GM13976 (cell line): ENCODE data around the gene PHF14.
"Not testable (repeated sequence)": the region's sequence is repeated elsewhere in the genome, so short reads cannot be mapped to it uniquely, and the experiment has no call there.

Source experiments
- DNase-seq: peaks from one replicate; pipeline ENCODE4 v3.0.0; 2012; ENCODE audit warnings: low spot score
- CTCF ChIP-seq: IDR thresholded peaks from 2 replicates; pipeline ENCODE4 v1.5.1; 2012; ENCODE audit warnings: borderline replicate concordance, mild to moderate bottlenecking; ENCODE audit not compliant: insufficient read depth; ENCODE audit errors: extremely low read depth, missing control alignments, control extremely low read depth
- in situ Hi-C: fragments of 300-500 bp; cut with MboI; formaldehyde crosslinking; loops from one replicate; pipeline ENCODE4 v1.12.0; 2022; ENCODE audit warnings: low sequenced_read_pairs, mixed read lengths, inconsistent platforms; ENCODE audit not compliant: unreplicated experiment

Gene PHF14

GRCh38 chr7:10956528-10956927, 17.1 kb upstream of the PHF14 start:
- in situ Hi-C loops: no loop called here
- TF ChIP-seq CTCF: no peak
- no peak for DNase-seq

GRCh38 chr7:10960242-10960641, 13.4 kb upstream of the PHF14 start:
- DNase-seq, in situ Hi-C loops: not testable (repeated sequence)

- in situ Hi-C loops, DNase-seq: not testable (repeated sequence)
Measured at GRCh38 chr7:10965016-10965415, 8.7 kb upstream of the PHF14 start.

GRCh38 chr7:10972174-10972573, 1.5 kb upstream of the PHF14 start:
- no peak for DNase-seq
- in situ Hi-C loops: no loop called here
- TF ChIP-seq CTCF: no peak

GRCh38 chr7:10973942-10974911, 555 bp downstream of the PHF14 start:
- TF ChIP-seq CTCF: no peak
- DNase-seq: peak; percentile 47
- in situ Hi-C loops: no loop called here

GRCh38 chr7:10977113-10977512, 3.4 kb downstream of the PHF14 start:
- no peak for DNase-seq
- in situ Hi-C loops: no loop called here
- TF ChIP-seq CTCF: no peak

- in situ Hi-C loops: no loop called here
- no peak for TF ChIP-seq CTCF
- DNase-seq: no peak
Measured at GRCh38 chr7:10981317-10981716, 7.6 kb downstream of the PHF14 start.

- in situ Hi-C loops: not testable (repeated sequence)
Measured at GRCh38 chr7:10990748-10991147, 17.1 kb downstream of the PHF14 start.

GRCh38 chr7:10995482-10996166, 22.0 kb downstream of the PHF14 start:
- in situ Hi-C loops, DNase-seq: not testable (repeated sequence)

More at GRCh38 chr7:10990748-10991147, 17.1 kb downstream of the PHF14 start:
- not testable (repeated sequence) for DNase-seq
